Retinal pigment epithelial cell (primary cell): Measurements from ENCODE around the gene GRIP1.

Source experiments
- DNase-seq: peaks from one replicate; pipeline ENCODE4 v3.0.0-alpha.2; 2010; ENCODE audit warnings: low read depth
- H3K4me3 ChIP-seq: 2 replicates; pipeline ENCODE4 v1.5.1; 2011; ENCODE audit warnings: mild to moderate bottlenecking, low read length, control low read depth, moderate library complexity
- TF ChIP-seq, protein P1 (sequence below): conservative IDR thresholded peaks from 2 replicates; pipeline ENCODE4 v1.5.1; 2011; ENCODE audit warnings: low read depth, low read length, control low read depth, inconsistent platforms

The GRIP1 gene

DNA sequence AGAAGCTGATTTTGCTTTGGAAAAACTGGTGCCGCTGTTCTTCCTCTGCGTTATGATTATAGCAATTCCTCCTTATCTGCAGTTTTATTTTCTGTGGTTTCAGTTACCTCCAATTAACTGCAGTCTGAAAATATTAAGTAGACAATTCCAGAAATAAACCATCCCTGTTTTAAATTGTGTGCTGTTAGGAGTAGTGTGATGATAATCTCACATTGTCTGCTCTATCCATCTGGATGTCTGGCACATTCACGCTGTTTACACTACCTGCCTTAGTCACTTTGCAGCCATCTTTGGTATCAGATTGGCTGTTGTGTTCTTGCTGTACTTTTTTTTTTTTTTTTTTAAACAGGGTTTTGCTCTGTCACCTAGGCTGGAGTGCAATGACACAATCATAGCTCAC lies 141.0 kb downstream of the GRIP1 start:
- no peak for DNase-seq
- H3K4me3 ChIP-seq, result no peak overlapping the region
- TF ChIP-seq, protein P1, sequence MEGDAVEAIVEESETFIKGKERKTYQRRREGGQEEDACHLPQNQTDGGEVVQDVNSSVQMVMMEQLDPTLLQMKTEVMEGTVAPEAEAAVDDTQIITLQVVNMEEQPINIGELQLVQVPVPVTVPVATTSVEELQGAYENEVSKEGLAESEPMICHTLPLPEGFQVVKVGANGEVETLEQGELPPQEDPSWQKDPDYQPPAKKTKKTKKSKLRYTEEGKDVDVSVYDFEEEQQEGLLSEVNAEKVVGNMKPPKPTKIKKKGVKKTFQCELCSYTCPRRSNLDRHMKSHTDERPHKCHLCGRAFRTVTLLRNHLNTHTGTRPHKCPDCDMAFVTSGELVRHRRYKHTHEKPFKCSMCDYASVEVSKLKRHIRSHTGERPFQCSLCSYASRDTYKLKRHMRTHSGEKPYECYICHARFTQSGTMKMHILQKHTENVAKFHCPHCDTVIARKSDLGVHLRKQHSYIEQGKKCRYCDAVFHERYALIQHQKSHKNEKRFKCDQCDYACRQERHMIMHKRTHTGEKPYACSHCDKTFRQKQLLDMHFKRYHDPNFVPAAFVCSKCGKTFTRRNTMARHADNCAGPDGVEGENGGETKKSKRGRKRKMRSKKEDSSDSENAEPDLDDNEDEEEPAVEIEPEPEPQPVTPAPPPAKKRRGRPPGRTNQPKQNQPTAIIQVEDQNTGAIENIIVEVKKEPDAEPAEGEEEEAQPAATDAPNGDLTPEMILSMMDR, result no peak

DNA sequence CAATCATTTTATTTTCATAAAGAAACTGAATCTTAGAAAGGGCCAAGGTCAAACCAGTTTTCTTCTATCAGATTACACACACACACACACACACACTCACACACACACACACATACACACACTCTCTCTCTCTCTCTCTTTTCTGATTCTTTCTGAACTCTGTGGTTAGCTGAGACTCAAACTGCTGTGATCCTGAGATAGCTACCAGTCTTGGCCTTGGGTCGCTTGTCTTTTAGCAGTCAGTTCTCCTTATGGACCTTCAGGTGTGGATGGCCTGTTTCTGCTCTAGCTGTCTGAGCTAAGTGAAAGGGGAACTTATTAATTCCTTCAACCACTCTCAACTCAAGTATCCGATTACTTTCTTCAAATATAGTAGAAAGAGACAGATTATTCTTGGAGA lies 145.1 kb downstream of the GRIP1 start:
- no peak for DNase-seq
- no peak overlapping the region for H3K4me3 ChIP-seq

DNA sequence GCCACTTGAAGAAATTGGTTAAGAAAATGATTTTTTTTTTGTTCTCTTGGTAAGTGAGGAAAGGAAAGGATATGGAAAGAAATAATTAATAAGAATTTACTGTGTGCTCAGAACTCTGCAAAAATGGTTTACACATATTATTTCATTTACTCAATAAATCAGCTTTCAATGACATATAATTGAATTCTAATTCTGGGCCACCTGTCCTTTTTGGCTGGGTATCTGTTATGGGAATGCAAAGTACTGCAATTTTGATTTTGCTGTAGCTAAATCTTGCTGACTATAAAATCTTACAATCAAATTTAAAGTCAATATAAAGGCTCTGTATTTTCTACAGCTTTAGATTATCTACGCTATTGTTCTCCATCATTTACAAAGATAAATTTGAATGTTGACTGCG lies 147.1 kb downstream of the GRIP1 start:
- no peak overlapping the region for H3K4me3 ChIP-seq
- DNase-seq, result no peak
- TF ChIP-seq, protein P1, result no peak

More for the DNA sequence above, 145.1 kb downstream of the GRIP1 start:
- TF ChIP-seq, protein P1, result no peak

DNA sequence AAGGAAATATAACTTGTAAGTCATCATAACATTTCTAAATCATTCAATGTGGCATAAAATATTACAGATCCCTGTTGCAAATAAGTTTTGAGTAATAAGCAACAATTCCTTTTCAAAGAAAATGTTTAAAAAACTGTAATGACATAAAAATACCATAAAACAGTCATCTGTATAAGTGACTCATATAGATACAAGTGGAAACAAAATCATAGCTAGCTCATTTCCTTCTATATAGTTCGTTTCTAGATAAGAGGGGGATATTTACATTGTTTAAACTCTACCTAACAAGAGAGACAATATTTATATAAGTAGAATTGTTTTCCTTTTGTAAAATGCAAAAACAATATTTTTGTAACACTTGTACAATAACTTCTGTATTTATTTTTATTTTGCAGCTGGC lies 148.9 kb downstream of the GRIP1 start:
- TF ChIP-seq, protein P1, result no peak
- no peak for DNase-seq
- no peak overlapping the region for H3K4me3 ChIP-seq

DNA sequence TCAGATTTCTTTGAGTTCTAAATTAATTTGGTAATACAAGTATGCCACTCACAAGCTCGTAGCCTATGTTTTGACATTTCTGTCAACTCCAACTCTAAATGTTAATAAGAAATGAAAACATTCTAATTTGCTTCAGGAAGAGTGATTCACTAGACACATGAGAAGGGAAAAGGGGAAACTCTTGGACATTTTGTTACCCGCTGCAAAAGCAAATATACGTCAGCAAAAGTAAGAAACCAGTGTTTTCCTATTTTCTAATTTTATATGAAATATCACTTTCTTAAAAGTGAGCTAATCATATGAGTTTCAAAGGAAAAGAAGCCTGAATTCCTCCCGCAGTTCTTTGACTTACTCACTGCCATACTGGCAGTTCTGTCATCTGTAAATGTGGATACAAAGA lies 162.3 kb downstream of the GRIP1 start:
- TF ChIP-seq, protein P1, result no peak
- DNase-seq, result no peak

DNA sequence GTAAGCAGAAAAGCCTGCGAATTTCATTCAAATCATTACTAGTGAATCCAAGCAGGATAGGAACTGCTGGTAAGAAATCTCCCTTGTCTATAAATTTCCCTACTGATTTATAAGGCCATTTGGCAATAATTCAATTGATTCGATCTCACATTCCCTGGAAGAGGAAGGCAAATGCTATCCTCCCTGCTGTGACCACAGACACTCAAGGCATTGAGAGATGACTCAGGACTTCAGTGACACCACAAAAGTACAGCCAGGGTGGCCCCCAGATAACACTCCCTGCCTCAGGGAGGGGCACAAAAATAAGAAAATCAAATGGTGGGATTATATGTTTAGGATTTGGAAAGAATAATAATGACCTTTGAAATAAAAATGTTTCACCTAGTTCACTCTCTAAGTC lies 162.7 kb downstream of the GRIP1 start:
- TF ChIP-seq, protein P1, result no peak
- DNase-seq, result no peak
- no peak overlapping the region for H3K4me3 ChIP-seq

More for the DNA sequence above, 162.3 kb downstream of the GRIP1 start:
- no peak overlapping the region for H3K4me3 ChIP-seq

DNA sequence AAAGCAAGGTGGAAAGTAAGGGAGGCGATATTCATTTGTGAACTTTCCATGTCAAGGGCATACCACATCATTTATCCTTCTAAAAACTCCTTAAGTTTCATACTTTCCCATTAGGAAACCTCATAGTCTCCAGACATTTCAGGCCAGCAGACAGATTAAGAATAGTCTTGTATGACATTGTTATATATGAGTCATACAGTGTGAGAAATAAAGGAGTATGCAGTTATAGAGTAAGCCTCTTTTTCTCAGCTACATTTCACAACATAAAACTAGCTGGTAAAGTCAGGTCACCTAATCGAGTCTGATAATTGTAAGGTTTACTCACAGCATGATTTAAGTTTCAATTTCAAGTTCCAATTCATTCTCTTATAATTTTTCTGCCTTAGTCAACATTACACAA lies 164.3 kb downstream of the GRIP1 start:
- no peak overlapping the region for H3K4me3 ChIP-seq
- TF ChIP-seq, protein P1, result no peak
- peak; percentile 87 for DNase-seq
